Measurements from ENCODE around the gene KIRREL3.

KIRREL3 gene

GRCh38 chr11:127000291-127000968, at the start of gene KIRREL3:
Gene KIRREL3 (minus strand): TSS chr11:127000770.
- no peak for DNase-seq

- DNase-seq = peak in 1 of 2 experiments; percentile 51
Observed at GRCh38 chr11:127050186-127050585, 49.6 kb upstream of the KIRREL3 start.

- no peak for DNase-seq
Observed at GRCh38 chr11:127049486-127049885, 48.9 kb upstream of the KIRREL3 start.

GRCh38 chr11:127044535-127044934, 44.0 kb upstream of the KIRREL3 start:
- DNase-seq = no peak

- DNase-seq = no peak
Observed at GRCh38 chr11:127042445-127042844, 41.9 kb upstream of the KIRREL3 start.

GRCh38 chr11:127039591-127039990, 39.0 kb upstream of the KIRREL3 start:
- no peak for DNase-seq

- DNase-seq = peak; percentile 87 to 94
Observed at GRCh38 chr11:127037596-127037995, 37.0 kb upstream of the KIRREL3 start.

GRCh38 chr11:127037001-127037400, 36.4 kb upstream of the KIRREL3 start:
- DNase-seq = peak in 1 of 2 experiments; percentile 66

GRCh38 chr11:127035824-127036223, 35.3 kb upstream of the KIRREL3 start:
- DNase-seq = no peak

GRCh38 chr11:127034973-127035372, 34.4 kb upstream of the KIRREL3 start:
- DNase-seq = no peak

GRCh38 chr11:127028648-127029047, 28.1 kb upstream of the KIRREL3 start:
- no peak for DNase-seq

- no peak for DNase-seq
Observed at GRCh38 chr11:127027789-127028188, 27.2 kb upstream of the KIRREL3 start.

GRCh38 chr11:127027000-127027399, 26.4 kb upstream of the KIRREL3 start:
- DNase-seq = no peak

- DNase-seq = no peak
Observed at GRCh38 chr11:127023991-127024390, 23.4 kb upstream of the KIRREL3 start.

GRCh38 chr11:127018683-127019279, 18.2 kb upstream of the KIRREL3 start:
- DNase-seq = no peak

GRCh38 chr11:127017482-127017881, 16.9 kb upstream of the KIRREL3 start:
- no peak for DNase-seq

- DNase-seq = no peak
Observed at GRCh38 chr11:127013550-127013949, 13.0 kb upstream of the KIRREL3 start.

GRCh38 chr11:127006311-127006710, 5.7 kb upstream of the KIRREL3 start:
- DNase-seq = no peak

- peak; percentile 66 to 82 for DNase-seq
Observed at GRCh38 chr11:127003260-127003981, 2.9 kb upstream of the KIRREL3 start.

- DNase-seq = no peak
Observed at GRCh38 chr11:127002669-127003259, 2.2 kb upstream of the KIRREL3 start.

GRCh38 chr11:127000981-127001380, 411 bp upstream of the KIRREL3 start:
- DNase-seq = no peak

- DNase-seq = no peak
Observed at GRCh38 chr11:126999366-126999765, 1.2 kb downstream of the KIRREL3 start.

- DNase-seq = no peak
Observed at GRCh38 chr11:126997641-126998040, 2.9 kb downstream of the KIRREL3 start.

GRCh38 chr11:126997196-126997595, 3.4 kb downstream of the KIRREL3 start:
- DNase-seq = no peak

Measured in NCI-H1930 (cell line).